Measurements from ENCODE around the gene PASD1.

PASD1 gene

DNA sequence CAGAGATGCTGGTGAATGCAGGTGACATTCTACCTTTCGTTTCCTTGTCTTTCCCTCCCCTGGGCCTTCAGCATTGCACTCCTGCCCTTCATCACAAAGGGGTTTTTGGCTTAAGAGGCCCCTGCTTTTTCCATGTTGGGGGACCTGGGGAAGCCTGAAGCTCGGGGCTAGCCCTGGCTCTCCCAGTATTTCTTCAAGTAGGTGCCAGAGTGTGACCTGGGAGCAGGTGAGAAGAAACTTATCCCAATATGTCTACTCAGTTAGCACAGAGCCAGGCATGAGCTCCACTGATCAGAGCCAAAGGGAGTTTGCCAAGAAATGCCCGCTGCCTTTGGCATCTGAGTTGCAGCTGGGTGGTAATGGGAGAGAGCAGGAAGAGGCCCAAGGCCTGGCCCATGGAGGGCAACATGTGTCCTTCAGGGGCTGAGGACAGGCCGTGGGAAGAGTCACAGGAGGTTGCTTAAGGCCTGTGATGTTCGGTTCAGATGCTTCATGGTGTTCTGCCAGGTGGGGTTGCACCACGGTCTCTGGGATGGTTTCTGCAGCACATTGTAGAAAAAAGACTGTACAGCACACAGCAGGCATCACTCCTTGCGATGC lies 139.4 kb downstream of the PASD1 start:
- DNase-seq: no peak

DNA sequence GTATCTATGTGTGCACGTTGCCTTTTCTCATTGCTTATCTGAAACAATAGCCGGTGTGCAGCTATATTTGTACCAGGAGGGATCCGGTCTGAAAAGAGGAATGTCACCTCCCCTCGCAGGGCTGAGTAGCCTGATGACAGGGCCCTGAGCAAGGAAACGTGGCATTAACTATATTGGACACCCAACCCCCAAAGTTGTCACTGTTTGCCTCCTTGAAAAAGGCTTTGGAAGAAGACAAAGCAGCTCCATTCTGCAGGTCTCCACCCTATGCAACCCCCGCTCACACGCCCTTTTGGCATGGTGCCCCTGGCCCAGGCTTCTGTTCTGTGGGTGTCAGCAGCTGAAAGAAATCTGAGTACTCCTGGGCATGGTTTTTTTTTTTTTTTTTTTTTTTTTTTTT lies 140.0 kb downstream of the PASD1 start:
- peak; percentile 33 for DNase-seq

DNA sequence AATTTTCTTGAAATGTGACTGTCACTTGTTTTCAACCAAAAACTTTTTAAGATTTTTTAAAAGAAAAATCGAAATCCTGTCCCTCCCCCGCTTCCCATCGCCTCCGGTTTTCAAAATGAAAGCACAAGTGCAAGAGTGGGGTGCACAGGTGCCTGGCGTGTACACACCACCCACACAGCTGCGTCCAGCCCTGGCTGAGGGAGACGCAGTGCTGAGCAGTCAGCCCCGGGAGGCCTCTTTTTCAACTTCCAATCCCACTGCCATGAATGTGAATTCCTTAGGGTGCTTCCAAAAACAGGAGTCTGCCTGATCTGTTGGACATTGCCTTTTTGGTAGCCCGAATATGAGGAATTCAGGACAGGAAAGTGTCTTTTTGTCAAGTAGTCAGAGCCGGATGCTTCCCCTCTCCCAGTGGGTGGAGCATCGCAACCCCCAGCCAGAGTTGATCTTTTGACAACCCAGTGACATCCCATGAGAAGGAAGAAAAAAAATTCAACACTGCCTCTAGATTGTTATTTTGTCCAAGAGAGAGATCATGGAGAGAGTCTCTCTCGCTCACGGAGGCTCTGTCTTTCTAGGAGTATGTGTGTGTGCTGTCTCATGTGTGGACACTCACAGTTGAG lies 140.7 kb downstream of the PASD1 start:
- no peak for DNase-seq

DNA sequence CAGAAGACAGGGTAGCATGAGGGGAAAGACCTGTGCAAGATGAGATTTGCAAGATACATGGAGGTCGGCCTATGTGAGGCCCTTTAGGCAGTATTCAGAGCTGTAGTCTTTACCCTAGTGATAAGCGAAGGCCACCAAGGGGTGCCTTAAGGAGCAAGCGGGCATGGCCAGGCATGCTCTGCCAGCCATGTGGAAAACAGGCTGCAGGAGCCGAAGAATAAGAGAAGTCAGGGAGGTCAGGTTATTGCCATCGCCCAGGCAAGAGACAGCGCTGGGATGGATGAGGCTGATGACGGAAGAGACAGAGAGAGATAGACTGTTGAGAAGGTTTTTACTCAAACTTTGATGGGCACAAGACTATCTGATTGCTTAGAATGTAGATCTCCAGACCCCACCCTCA lies 145.3 kb downstream of the PASD1 start:
- DNase-seq: no peak

DNA sequence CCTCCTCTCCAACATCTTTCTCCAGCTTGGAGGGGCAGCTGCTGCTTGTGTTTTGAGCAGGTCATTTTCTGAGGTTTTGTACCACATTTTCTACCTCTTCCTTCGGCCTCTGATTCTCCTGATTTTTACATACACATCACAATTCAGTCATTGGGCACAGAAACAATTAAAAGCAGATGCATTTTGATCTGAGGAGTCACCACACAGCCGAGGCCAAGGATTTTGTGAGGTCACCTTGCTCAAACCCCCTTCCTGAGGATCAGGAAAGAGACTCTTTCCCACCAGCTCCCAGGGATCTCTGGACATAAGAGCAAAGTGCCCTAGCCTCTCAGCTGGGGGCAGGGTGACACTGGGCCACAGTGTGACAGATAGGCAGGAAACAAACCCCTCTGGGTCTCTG lies 147.0 kb downstream of the PASD1 start:
- DNase-seq: peak; percentile 17

DNA sequence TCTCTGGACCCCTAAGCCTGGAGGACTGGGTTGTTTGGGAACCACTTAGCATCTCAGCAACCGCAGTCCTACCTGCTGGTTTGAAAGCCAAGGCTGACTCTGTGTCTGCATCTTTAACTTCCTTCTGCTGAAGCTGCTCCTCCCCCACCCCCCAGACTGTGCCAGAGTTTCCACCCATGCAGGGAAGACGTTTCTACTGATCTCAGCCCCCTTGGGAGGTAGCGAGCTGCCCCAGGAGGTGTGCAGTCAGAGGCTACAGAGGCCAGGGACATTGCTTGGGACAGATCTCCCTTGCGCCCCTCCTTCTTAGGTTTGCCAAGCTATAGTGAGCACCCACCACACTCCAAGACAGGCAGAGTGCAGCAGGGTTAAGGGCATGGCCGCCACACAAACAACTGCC lies 147.7 kb downstream of the PASD1 start:
- DNase-seq: no peak

DNA sequence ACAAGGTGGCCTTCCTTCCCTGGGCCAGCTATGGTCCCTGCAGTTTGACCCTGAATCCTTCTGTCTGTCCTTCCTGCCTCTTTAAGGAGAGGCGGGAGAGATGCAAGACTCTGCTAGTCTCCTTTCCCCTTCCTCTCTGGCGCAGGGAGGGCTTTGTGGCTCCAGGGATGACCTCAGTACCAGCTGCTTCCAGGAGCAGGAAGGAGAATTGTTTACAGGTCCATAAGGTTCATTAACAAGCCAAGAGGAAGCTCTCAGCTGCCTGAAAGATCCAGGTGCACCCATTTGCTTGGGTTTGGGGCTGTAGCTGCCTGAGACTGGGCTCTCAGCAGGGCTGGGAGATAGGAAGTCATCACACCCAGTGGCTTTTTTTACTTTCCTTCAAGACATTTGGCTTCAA lies 148.3 kb downstream of the PASD1 start:
- DNase-seq: no peak

DNA sequence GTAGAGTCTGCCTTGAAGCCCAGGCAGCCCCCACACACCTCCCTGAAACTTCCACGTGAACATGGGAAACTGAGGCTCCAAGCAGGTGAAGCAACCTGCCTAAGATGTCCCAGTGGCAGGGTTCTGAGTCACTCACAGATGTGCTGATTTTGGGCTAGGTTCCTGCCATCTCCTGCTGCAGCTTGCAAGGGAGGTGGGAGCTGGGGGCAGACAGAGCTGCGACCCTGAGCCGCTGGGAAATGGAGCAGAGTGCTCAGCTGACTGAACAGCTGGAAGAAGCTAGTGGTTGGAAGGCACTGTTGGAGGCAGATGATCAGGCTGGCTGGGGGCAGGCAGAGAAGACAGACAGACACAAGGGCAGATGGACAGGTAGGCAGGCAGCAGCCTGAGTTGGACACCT lies 148.8 kb downstream of the PASD1 start:
- DNase-seq: no peak

DNA sequence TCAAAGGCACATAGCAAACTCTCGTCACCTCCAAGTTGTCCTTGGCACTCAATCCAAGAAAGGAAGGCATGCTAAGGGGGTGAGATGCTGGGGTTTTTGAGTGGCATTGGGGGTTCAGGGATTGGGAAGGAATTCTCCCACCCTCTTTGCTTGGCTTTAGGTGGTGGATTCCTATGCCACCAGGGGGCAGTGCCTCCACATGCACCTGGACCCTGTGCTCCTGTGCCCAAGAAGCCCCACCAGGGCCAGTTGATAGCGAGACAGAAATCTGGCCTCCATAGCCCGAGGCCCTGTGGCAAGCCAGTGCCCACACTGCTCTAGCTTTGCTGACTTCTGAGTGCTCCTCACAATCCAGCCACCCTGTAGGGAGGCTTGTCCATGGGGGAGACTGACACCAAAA lies 150.4 kb downstream of the PASD1 start:
- no peak for DNase-seq

DNA sequence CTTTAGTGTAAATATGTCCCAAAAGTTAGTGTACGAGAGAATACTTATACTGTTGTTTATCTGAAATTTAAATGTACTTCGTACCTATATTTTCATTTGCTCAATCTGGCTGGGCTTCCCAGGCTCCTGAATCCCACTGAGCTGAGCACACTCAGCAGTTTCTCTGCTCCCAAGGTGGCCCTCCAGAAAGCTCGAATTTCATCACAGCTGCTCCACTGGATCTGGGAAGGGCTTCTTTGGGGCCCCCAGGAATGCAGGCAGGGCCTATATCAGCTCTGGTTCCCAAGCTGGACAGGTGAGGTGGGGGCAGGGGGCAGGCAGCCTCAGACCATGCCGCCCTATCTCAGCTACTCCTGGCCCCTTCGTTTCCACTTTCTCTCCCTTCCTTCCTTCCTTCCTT lies 150.9 kb downstream of the PASD1 start:
- DNase-seq: no peak

DNA sequence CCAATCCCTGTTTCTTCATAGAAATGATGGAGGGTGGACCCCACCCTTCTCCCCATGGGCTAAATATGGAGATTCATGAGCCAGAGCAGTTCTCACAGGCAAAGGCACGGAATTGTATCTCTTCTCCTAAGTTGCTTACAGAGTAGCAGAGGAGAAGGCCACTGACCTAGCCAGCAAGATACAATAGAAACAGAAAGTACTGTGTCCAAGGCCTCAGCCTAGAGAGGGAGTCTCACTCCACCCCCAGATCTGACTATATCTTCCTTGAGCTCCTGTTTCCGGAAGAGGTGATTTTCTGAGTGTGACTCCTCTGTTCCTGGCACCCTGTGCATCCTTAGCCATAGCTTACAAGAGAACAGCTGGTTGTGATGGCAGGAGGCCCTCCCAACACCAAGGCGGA lies 152.3 kb downstream of the PASD1 start, which contains the start of gene FATE1:
TSS of gene FATE1 (plus strand) at position 284 of the 400 bp plus-strand sequence. CDS start at position 369, 85 bp downstream.
- DNase-seq: no peak

DNA sequence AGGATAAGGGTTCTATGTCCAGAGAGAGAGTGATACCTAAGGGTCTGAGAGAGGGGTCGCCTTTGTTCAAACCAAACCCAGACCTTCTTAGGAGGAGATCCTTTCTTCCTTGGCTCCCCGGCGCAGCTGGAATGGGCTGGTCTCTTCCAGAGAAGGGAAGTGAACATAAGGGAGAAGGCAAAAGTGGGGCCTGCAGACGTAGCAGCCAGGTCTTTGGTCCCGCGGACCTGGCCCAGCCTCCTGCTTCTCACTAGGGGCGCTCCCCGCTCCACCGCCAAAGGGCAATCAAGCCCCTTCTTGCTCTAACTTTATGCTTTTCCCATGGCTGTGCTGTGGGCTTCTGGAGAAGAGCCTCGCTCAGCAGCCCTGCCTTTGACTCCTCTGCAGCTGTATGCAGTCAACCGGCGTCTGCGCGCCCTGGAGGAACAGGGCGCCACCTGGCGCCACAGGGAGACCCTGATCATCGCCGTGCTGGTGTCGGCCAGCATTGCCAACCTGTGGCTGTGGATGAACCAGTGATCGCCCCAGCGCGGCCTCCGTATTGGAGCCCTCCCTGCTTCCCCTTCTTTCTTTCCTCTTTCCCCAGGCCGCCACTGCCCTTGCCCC lies 158.9 kb downstream of the PASD1 start:
- peak; percentile 27 for DNase-seq

DNA sequence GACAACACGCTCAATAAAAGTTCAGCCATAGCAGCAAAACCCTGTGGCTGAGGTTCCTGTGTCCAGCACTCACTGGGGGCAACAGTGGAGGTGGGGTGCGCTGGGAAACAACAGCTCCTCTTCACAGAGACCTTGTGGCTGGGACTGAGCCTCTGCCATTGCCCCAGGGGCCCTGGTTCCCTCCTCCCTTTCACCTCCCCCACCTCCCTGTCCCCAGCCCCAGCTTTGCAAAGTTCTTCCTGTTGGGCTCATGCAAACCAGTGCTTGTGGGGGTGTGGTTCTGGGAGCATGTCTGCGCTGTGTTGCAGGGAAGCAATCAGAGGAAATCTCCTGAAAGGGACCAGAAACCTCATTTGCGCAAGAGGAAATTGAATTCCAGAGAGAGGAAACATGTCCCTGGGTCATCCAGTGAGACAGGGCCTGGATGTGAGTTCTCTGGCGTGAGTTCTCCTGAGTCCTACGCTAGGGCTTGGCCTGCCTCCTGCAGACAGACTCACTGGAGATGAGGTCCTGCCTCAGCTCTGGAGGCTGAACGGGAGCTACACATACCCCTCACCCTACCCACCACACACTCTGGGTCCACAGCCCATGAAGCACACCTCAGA lies 159.8 kb downstream of the PASD1 start:
- DNase-seq: no peak

DNA sequence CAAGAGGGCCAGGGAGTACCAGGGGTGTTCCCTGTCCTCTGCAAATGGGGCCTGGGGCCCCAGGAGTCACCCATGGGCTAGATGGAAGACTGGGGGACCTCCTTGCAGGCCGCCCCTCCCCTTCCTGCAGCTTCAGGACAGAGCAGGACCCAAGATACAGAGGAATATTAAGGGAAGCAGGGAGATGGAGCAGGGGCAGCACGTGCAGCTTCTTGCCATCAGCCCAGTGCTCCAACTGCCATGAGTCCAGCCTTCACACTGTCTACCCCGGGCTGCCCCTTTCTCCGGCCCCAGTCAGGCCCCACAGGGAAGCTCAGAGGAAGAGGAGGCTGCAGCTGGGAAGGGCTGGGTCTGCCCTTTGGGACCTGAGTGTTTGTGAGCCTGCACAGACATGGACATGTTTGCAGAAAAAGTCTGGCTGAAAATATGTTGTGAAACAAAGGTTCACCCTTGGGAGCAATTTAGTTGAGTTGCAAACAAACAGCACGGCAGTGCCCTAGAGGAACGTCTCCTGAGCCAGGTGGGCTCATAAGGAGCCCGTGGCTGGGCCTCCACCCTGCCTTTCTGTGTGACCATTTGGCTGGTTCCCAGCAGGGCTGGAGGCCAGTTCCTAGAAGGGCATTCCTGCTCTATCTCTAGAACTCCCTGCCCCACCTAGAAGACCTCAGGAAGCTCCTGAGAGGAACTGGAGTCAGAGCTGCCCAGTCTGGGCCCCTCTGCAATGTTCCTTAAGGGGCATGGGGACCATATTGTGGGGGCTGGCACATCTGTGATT lies 161.3 kb downstream of the PASD1 start:
- DNase-seq: no peak

DNA sequence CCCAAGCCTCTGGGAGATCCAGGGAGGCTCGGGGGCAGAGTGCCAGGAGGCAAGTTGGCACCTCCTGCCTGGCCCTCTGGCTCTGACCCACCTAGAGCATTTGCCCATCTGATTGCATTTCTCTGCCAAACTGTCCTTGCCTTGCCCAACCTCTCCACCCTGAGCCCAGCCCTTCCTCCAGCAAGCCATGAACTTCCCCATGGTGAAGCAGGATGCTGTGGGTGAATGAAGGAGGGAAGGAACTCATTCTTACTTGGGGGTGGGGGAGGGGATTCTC lies 161.8 kb downstream of the PASD1 start:
- no peak for DNase-seq
